HuH-7.5 (cell line): ENCODE measurements around the gene C8G.

Experiments
- DNase-seq: peaks from one replicate; pipeline ENCODE4 v3.0.0; 2011; ENCODE audit warnings: low spot score

Gene C8G

GRCh38 chr9:136920734-136921231 lies 24.3 kb upstream of the C8G start:
- no peak for DNase-seq

GRCh38 chr9:136921307-136921706 lies 23.7 kb upstream of the C8G start:
- no peak for DNase-seq

- DNase-seq: no peak
These were observed 23.3 kb upstream of the C8G start for GRCh38 chr9:136921718-136922117.

- DNase-seq: no peak
These were observed 22.5 kb upstream of the C8G start for GRCh38 chr9:136922540-136922939.

- DNase-seq: no peak
These were observed 21.2 kb upstream of the C8G start for GRCh38 chr9:136923881-136924280.

GRCh38 chr9:136925414-136926153 lies 19.5 kb upstream of the C8G start:
- no peak for DNase-seq

GRCh38 chr9:136926154-136926704 lies 18.8 kb upstream of the C8G start:
- DNase-seq: no peak

GRCh38 chr9:136926749-136927148 lies 18.3 kb upstream of the C8G start:
- DNase-seq: no peak

- no peak for DNase-seq
These were observed 17.4 kb upstream of the C8G start for GRCh38 chr9:136927343-136928271.

GRCh38 chr9:136928591-136928990 lies 16.5 kb upstream of the C8G start:
- no peak for DNase-seq

GRCh38 chr9:136930014-136930413 lies 15.0 kb upstream of the C8G start:
- no peak for DNase-seq

GRCh38 chr9:136931611-136932130 lies 13.4 kb upstream of the C8G start:
- no peak for DNase-seq

GRCh38 chr9:136934277-136934676 lies 10.8 kb upstream of the C8G start:
- no peak for DNase-seq

GRCh38 chr9:136935651-136936050 lies 9.4 kb upstream of the C8G start:
- DNase-seq: no peak

- no peak for DNase-seq
These were observed 8.3 kb upstream of the C8G start for GRCh38 chr9:136936645-136937170.

GRCh38 chr9:136937186-136938001 lies 7.6 kb upstream of the C8G start:
- DNase-seq: no peak

GRCh38 chr9:136939431-136939995 lies 5.5 kb upstream of the C8G start:
- no peak for DNase-seq

- no peak for DNase-seq
These were observed 5.0 kb upstream of the C8G start for GRCh38 chr9:136939996-136940525.

- DNase-seq: no peak
These were observed 4.4 kb upstream of the C8G start for GRCh38 chr9:136940526-136941230.
